ENCODE data around the gene EPHA8.

The EPHA8 gene

GRCh38 chr1:22553104-22553880, 10.0 kb upstream of the EPHA8 start:
- DNase-seq, result no peak
- H2AFZ ChIP-seq (ENCODE audit: low read length), result no peak overlapping the region
- H3K9me2 ChIP-seq (replicated peaks; ENCODE audit: insufficient read depth, low read length), result no peaks in the 10 kb centered on the region
- no peak overlapping the region for H3K27ac ChIP-seq (ENCODE audit: low read length)
- H3K4me3 ChIP-seq (ENCODE audit: low read length), result no peak overlapping the region
- no peaks in the 10 kb centered on the region for H3F3A ChIP-seq (ENCODE audit: insufficient read depth, low read length)
- TF ChIP-seq CTCF (IDR thresholded peaks at IDR 0.05; ENCODE audit: low read length) (no peak), EZH2phosphoT487 (IDR thresholded peaks at IDR 0.05; ENCODE audit: low read length) (no peak), EZH2 (optimal IDR thresholded peaks at IDR 0.05; ENCODE audit: low read depth, low read length) (no peak)
- H3K4me1 ChIP-seq (ENCODE audit: low read length), result no peaks in the 10 kb centered on the region
- no peaks in the 10 kb centered on the region for H3K9me3 ChIP-seq (replicated peaks; ENCODE audit: insufficient read depth, low read length)
- no peak overlapping the region for H3K4me2 ChIP-seq (ENCODE audit: low read depth, low read length)
- no peak overlapping the region for H3K9ac ChIP-seq (ENCODE audit: low read length)
- H4K20me1 ChIP-seq (ENCODE audit: insufficient read depth, low read length), result no peaks in the 10 kb centered on the region
- peaks cover 96% of the 10 kb centered on the region for H3K27me3 ChIP-seq (replicated peaks; ENCODE audit: insufficient read depth, low read length)
- H3K36me3 ChIP-seq (replicated peaks; ENCODE audit: insufficient read depth, low read length), result no peaks in the 10 kb centered on the region
- H3K79me2 ChIP-seq (ENCODE audit: low read length), result no peaks in the 10 kb centered on the region

DNA sequence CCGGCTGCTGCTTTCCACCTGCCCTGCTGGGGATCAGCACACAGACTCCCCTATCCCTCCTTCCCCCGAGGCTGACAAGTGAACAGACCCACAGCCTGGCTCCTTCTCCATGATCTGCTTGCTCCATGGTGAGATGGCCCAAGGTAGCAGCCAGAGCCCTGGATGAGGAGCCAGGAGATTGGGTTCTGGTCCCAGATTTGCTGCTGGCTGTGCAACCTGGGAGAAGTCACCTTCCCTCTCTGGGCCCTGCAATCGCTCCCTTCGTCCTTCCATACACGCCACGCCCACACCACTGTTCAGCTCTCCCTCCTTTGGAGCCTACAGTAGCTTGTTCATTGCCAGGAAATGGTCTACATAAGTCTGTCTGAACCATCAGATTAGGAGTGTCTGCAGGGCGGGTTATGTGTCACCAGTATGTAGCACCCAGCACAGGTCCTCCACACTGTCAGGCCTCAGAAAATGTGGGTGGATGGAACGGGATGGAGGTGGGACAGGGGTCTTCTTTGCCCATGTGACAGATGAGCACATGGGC, 9.2 kb upstream of the EPHA8 start:
- H3K27ac ChIP-seq (ENCODE audit: low read length), result no peak overlapping the region
- no peak overlapping the region for H3K4me2 ChIP-seq (ENCODE audit: low read depth, low read length)
- peaks cover 95% of the 10 kb centered on the region for H3K27me3 ChIP-seq (replicated peaks; ENCODE audit: insufficient read depth, low read length)
- H2AFZ ChIP-seq (ENCODE audit: low read length), result no peak overlapping the region
- no peaks in the 10 kb centered on the region for H3K9me2 ChIP-seq (replicated peaks; ENCODE audit: insufficient read depth, low read length)
- no peaks in the 10 kb centered on the region for H3F3A ChIP-seq (ENCODE audit: insufficient read depth, low read length)
- no peak overlapping the region for H3K4me3 ChIP-seq (ENCODE audit: low read length)
- no peak overlapping the region for H3K9ac ChIP-seq (ENCODE audit: low read length)
- no peaks in the 10 kb centered on the region for H3K4me1 ChIP-seq (ENCODE audit: low read length)
- TF ChIP-seq EZH2phosphoT487 (IDR thresholded peaks at IDR 0.05; ENCODE audit: low read length) (no peak), EZH2 (optimal IDR thresholded peaks at IDR 0.05; ENCODE audit: low read depth, low read length) (no peak)
- H3K36me3 ChIP-seq (replicated peaks; ENCODE audit: insufficient read depth, low read length), result no peaks in the 10 kb centered on the region
- no peaks in the 10 kb centered on the region for H4K20me1 ChIP-seq (ENCODE audit: insufficient read depth, low read length)
- H3K9me3 ChIP-seq (replicated peaks; ENCODE audit: insufficient read depth, low read length), result no peaks in the 10 kb centered on the region
- DNase-seq, result no peak
- no peaks in the 10 kb centered on the region for H3K79me2 ChIP-seq (ENCODE audit: low read length)

- Histone ChIP-seq H3F3A (ENCODE audit: insufficient read depth, low read length) (no peaks in the 10 kb centered on the region), H3K27ac (ENCODE audit: low read length) (no peak overlapping the region), H3K9me2 (replicated peaks; ENCODE audit: insufficient read depth, low read length) (no peaks in the 10 kb centered on the region), H3K4me1 (ENCODE audit: low read length) (no peaks in the 10 kb centered on the region), H3K36me3 (replicated peaks; ENCODE audit: insufficient read depth, low read length) (no peaks in the 10 kb centered on the region), H3K4me3 (ENCODE audit: low read length) (no peak overlapping the region), H3K4me2 (ENCODE audit: low read depth, low read length) (no peak overlapping the region), H2AFZ (ENCODE audit: low read length) (no peak overlapping the region), H3K9ac (ENCODE audit: low read length) (no peak overlapping the region), H3K9me3 (replicated peaks; ENCODE audit: insufficient read depth, low read length) (no peaks in the 10 kb centered on the region), H3K79me2 (ENCODE audit: low read length) (no peaks in the 10 kb centered on the region), H3K27me3 (replicated peaks; ENCODE audit: insufficient read depth, low read length) (peaks cover 97% of the 10 kb centered on the region), H4K20me1 (ENCODE audit: insufficient read depth, low read length) (no peaks in the 10 kb centered on the region)
- TF ChIP-seq CTCF (IDR thresholded peaks at IDR 0.05; ENCODE audit: low read length), result no peak
- no peak for TF ChIP-seq EZH2 (optimal IDR thresholded peaks at IDR 0.05; ENCODE audit: low read depth, low read length)
- TF ChIP-seq EZH2phosphoT487 (IDR thresholded peaks at IDR 0.05; ENCODE audit: low read length), result no peak
- DNase-seq, result no peak
Observed at GRCh38 chr1:22555371-22555656, 8.0 kb upstream of the EPHA8 start.

All from MM.1S (cell line).